ENCODE measurements around the gene GCNT4. TPM values are rescaled to one million over a fixed set of nuclear protein-coding genes. Genes with fewer than 3 reads are reported as not detected.

Gene GCNT4
- total and polyA plus RNA-seq, 2 experiments from 2014 or later, result 2.5 to 5.4 TPM

GRCh38 chr5:75043633-75044264 lies 8.6 kb downstream of the GCNT4 start:
- Mint-ChIP-seq H3K36me3 (ENCODE audit: low read depth) (peaks cover 3% of the 10 kb centered on the region; the same call in 2 of the 3 replicates), H3K4me1 (no peaks in the 10 kb centered on the region; the same call in 2 of the 3 replicates), H3K27ac (no peak overlapping the region), H3K27me3 (ENCODE audit: insufficient read depth, low read depth, poor library complexity) (no peaks in the 10 kb centered on the region), H3K9me3 (no peaks in the 10 kb centered on the region), H3K4me3 (no peak overlapping the region)
- Histone ChIP-seq H4K20me1 (replicated peaks; ENCODE audit: insufficient read depth) (no peaks in the 10 kb centered on the region), H3K27ac (ENCODE audit: low read depth) (no peak overlapping the region), H3F3A (replicated peaks; ENCODE audit: low read depth) (no peaks in the 10 kb centered on the region), H3K4me2 (no peak overlapping the region), H3K4me3 (no peak overlapping the region), H3K79me2 (replicated peaks; ENCODE audit: insufficient read depth) (peaks cover 10% of the 10 kb centered on the region; the same call in 1 of the 2 replicates), H2AFZ (no peak overlapping the region), H3K27me3 (ENCODE audit: insufficient read depth) (no peaks in the 10 kb centered on the region), H3K9me2 (ENCODE audit: insufficient read depth) (no peaks in the 10 kb centered on the region), H3K36me3 (ENCODE audit: insufficient read depth) (no peaks in the 10 kb centered on the region), H3K4me1 (ENCODE audit: insufficient read depth) (no peaks in the 10 kb centered on the region)
- TF ChIP-seq EZH2 (IDR thresholded peaks at IDR 0.05; ENCODE audit: low read depth, unreplicated experiment), result no peak
- TF ChIP-seq EZH2phosphoT487 (IDR thresholded peaks at IDR 0.05; ENCODE audit: unreplicated experiment), result no peak
- no peak for TF ChIP-seq JUNB (IDR thresholded peaks at IDR 0.05; ENCODE audit: unreplicated experiment)
- no peak for TF ChIP-seq CTCF (conservative IDR thresholded peaks at IDR 0.05; ENCODE audit: low read depth in 2 of 2)
- TF ChIP-seq CREB1 (CRISPR knock-in tag; IDR thresholded peaks at IDR 0.05; ENCODE audit: low read depth), result no peak
- no peak for TF ChIP-seq ZNF114 (CRISPR knock-in tag; IDR thresholded peaks at IDR 0.05)
- no peak for TF ChIP-seq POLR2AphosphoS5 (IDR thresholded peaks at IDR 0.05; ENCODE audit: low read depth)
- TF ChIP-seq NANOG (IDR thresholded peaks at IDR 0.05; ENCODE audit: borderline replicate concordance), result no peak
- no peak for TF ChIP-seq STAT1 (IDR thresholded peaks at IDR 0.05; ENCODE audit: unreplicated experiment)
- no peak for TF ChIP-seq ZNF331 (CRISPR knock-in tag; IDR thresholded peaks at IDR 0.05; ENCODE audit: low read depth)
- no peak for TF ChIP-seq REST (IDR thresholded peaks at IDR 0.05; ENCODE audit: unreplicated experiment)
- TF ChIP-seq ETS1 (IDR thresholded peaks at IDR 0.05), result no peak
- TF ChIP-seq ZNF462 (CRISPR knock-in tag; IDR thresholded peaks at IDR 0.05), result no peak
- DNase-seq (ENCODE audit: low spot score) (no peak), ATAC-seq (no peak)

Measured in GM23338 (cell line).